Measurements from ENCODE around the gene ELMO1. TPM values are rescaled to one million over a fixed set of nuclear protein-coding genes. Genes with fewer than 3 reads are reported as not detected.

The ELMO1 gene
- total RNA-seq, 1 experiment from 2014 or later, result not detected

- no peaks in the 10 kb centered on the region for H3K36me3 ChIP-seq
- no peaks in the 10 kb centered on the region for H3K9me3 ChIP-seq
- H3K27me3 ChIP-seq, result no peaks in the 10 kb centered on the region
- H3K4me3 ChIP-seq, result no peak overlapping the region
- no peak for DNase-seq
These were observed 23.7 kb downstream of the ELMO1 start for GRCh38 chr7:37424995-37425394.

GRCh38 chr7:37424521-37424920 is 24.1 kb downstream of the ELMO1 start:
- H3K27me3 ChIP-seq, result no peaks in the 10 kb centered on the region
- no peaks in the 10 kb centered on the region for H3K36me3 ChIP-seq
- no peak overlapping the region for H3K4me3 ChIP-seq
- no peak for DNase-seq
- no peaks in the 10 kb centered on the region for H3K9me3 ChIP-seq

GRCh38 chr7:37421861-37422500 is 26.7 kb downstream of the ELMO1 start:
- Histone ChIP-seq H3K27me3 (no peaks in the 10 kb centered on the region), H3K36me3 (no peaks in the 10 kb centered on the region), H3K4me3 (no peak overlapping the region), H3K9me3 (no peaks in the 10 kb centered on the region)
- DNase-seq, result no peak

GRCh38 chr7:37420946-37421695 is 27.5 kb downstream of the ELMO1 start:
- no peak for DNase-seq
- Histone ChIP-seq H3K27me3 (no peaks in the 10 kb centered on the region), H3K4me3 (no peak overlapping the region)

GRCh38 chr7:37419496-37419895 is 29.2 kb downstream of the ELMO1 start:
- DNase-seq, result no peak
- Histone ChIP-seq H3K4me3 (no peak overlapping the region), H3K36me3 (no peaks in the 10 kb centered on the region), H3K9me3 (no peaks in the 10 kb centered on the region), H3K27me3 (no peaks in the 10 kb centered on the region)

More at GRCh38 chr7:37420946-37421695, 27.5 kb downstream of the ELMO1 start:
- Histone ChIP-seq H3K9me3 (no peaks in the 10 kb centered on the region), H3K36me3 (no peaks in the 10 kb centered on the region)

GRCh38 chr7:37418381-37418780 is 30.3 kb downstream of the ELMO1 start:
- DNase-seq, result no peak
- Histone ChIP-seq H3K4me3 (no peak overlapping the region), H3K9me3 (no peaks in the 10 kb centered on the region), H3K27me3 (no peaks in the 10 kb centered on the region), H3K36me3 (no peaks in the 10 kb centered on the region)

- no peak overlapping the region for H3K4me3 ChIP-seq
These were observed 31.6 kb downstream of the ELMO1 start for GRCh38 chr7:37417107-37417474.

GRCh38 chr7:37416378-37417106 is 32.1 kb downstream of the ELMO1 start:
- Histone ChIP-seq H3K27me3 (no peaks in the 10 kb centered on the region), H3K36me3 (no peaks in the 10 kb centered on the region), H3K4me3 (no peak overlapping the region), H3K9me3 (no peaks in the 10 kb centered on the region)
- no peak for DNase-seq

More at GRCh38 chr7:37417107-37417474, 31.6 kb downstream of the ELMO1 start:
- no peaks in the 10 kb centered on the region for H3K36me3 ChIP-seq
- DNase-seq, result no peak
- no peaks in the 10 kb centered on the region for H3K9me3 ChIP-seq
- no peaks in the 10 kb centered on the region for H3K27me3 ChIP-seq

GRCh38 chr7:37415629-37416028 is 33.0 kb downstream of the ELMO1 start:
- no peaks in the 10 kb centered on the region for H3K27me3 ChIP-seq
- H3K9me3 ChIP-seq, result no peaks in the 10 kb centered on the region
- H3K36me3 ChIP-seq, result no peaks in the 10 kb centered on the region
- DNase-seq, result no peak
- H3K4me3 ChIP-seq, result no peak overlapping the region

- Histone ChIP-seq H3K36me3 (no peaks in the 10 kb centered on the region), H3K27me3 (no peaks in the 10 kb centered on the region), H3K9me3 (no peaks in the 10 kb centered on the region), H3K4me3 (no peak overlapping the region)
- DNase-seq, result no peak
These were observed 34.2 kb downstream of the ELMO1 start for GRCh38 chr7:37414352-37414983.

GRCh38 chr7:37411444-37412034 is 37.1 kb downstream of the ELMO1 start:
- Histone ChIP-seq H3K36me3 (no peaks in the 10 kb centered on the region), H3K4me3 (no peak overlapping the region), H3K27me3 (no peaks in the 10 kb centered on the region), H3K9me3 (no peaks in the 10 kb centered on the region)
- no peak for DNase-seq

GRCh38 chr7:37410305-37411229 is 38.1 kb downstream of the ELMO1 start:
- H3K27me3 ChIP-seq, result no peaks in the 10 kb centered on the region
- no peak overlapping the region for H3K4me3 ChIP-seq
- no peak for DNase-seq
- H3K9me3 ChIP-seq, result no peaks in the 10 kb centered on the region
- no peaks in the 10 kb centered on the region for H3K36me3 ChIP-seq

- Histone ChIP-seq H3K36me3 (no peaks in the 10 kb centered on the region), H3K4me3 (no peak overlapping the region), H3K27me3 (no peaks in the 10 kb centered on the region), H3K9me3 (no peaks in the 10 kb centered on the region)
- no peak for DNase-seq
These were observed 39.2 kb downstream of the ELMO1 start for GRCh38 chr7:37409461-37409860.

- Histone ChIP-seq H3K9me3 (no peaks in the 10 kb centered on the region), H3K4me3 (no peak overlapping the region), H3K36me3 (no peaks in the 10 kb centered on the region), H3K27me3 (no peaks in the 10 kb centered on the region)
- no peak for DNase-seq
These were observed 40.1 kb downstream of the ELMO1 start for GRCh38 chr7:37408291-37409228.

GRCh38 chr7:37405603-37406122 is 43.0 kb downstream of the ELMO1 start:
- Histone ChIP-seq H3K27me3 (no peaks in the 10 kb centered on the region), H3K9me3 (no peaks in the 10 kb centered on the region), H3K36me3 (no peaks in the 10 kb centered on the region), H3K4me3 (no peak overlapping the region)
- no peak for DNase-seq
